ENCODE measurements around the gene ZNF667. TPM values are rescaled to one million over a fixed set of nuclear protein-coding genes. Genes with fewer than 3 reads are reported as not detected.

Gene ZNF667
- total and polyA plus RNA-seq, 4 donors = 0.31 to 1.7 (median 0.96) TPM

DNA sequence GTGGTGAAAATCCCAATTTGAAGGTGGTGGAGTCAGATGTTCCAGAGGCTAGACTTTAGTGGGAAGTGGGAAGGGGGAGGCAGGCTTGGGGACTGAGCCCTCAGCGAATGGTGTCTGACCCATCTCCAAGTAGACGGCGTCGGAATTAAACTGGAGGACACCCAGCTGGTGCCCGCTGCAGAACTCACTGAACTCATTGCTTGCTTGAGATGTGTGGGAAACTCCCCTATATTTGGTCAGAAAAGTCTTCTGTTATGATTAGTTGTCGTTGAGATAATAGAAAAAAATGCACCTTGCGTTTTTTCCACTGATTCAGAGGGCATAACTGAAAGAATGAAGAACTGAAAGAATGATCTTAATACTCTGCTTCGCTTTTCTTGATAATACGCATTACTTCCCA, 73.9 kb downstream of the ZNF667 start:
- peaks cover 2 to 33% (median 23%) of the 10 kb centered on the region in 4 donors for H3K36me3 ChIP-seq (ENCODE audit: control insufficient read depth in 4 of 4, insufficient read depth in 3 of 4, low read depth in 1 of 4, low read length in 3 of 4)
- H3K4me3 ChIP-seq (ENCODE audit: low read depth in 1 of 3, low read length in 3 of 3) = peak overlapping the region; percentile 60 to 94 (median 91)
- H3K9ac ChIP-seq (ENCODE audit: low read depth in 1 of 2, low read length in 2 of 2) = peak overlapping the region in 1 of 2 donors; percentile 83
- peaks cover 4 to 50% (median 40%) of the 10 kb centered on the region in 4 donors for H3K9me3 ChIP-seq (ENCODE audit: control insufficient read depth in 4 of 4, low read length in 3 of 4)
- H3K27ac ChIP-seq (ENCODE audit: low read depth in 1 of 2, low read length in 2 of 2) = peak overlapping the region; percentile 97
- TF ChIP-seq TAF1 (conservative IDR thresholded peaks at IDR 0.05) = no peak
- TF ChIP-seq HNF4A (conservative IDR thresholded peaks at IDR 0.05) = no peak
- DNase-seq (ENCODE audit: low spot score) = no peak
- no peaks in the 10 kb centered on the region for H3K27me3 ChIP-seq (ENCODE audit: control insufficient read depth in 4 of 4, insufficient read depth in 4 of 4, low read length in 3 of 4)
- peaks cover 0 to 16% (median 8%) of the 10 kb centered on the region in 4 donors for H3K4me1 ChIP-seq (ENCODE audit: control insufficient read depth in 4 of 4, insufficient read depth in 4 of 4, low read length in 3 of 4)
- 28% methylated on average over 9 of the region's 9 CpGs for WGBS

- Histone ChIP-seq H3K9me3 (ENCODE audit: control insufficient read depth in 4 of 4, low read length in 3 of 4) (peaks cover 2 to 44% (median 33%) of the 10 kb centered on the region in 4 donors), H3K27ac (ENCODE audit: low read depth in 1 of 2, low read length in 2 of 2) (no peak overlapping the region), H3K4me3 (ENCODE audit: low read depth in 1 of 3, low read length in 3 of 3) (no peak overlapping the region), H3K27me3 (ENCODE audit: control insufficient read depth in 4 of 4, insufficient read depth in 4 of 4, low read length in 3 of 4) (no peaks in the 10 kb centered on the region), H3K4me1 (ENCODE audit: control insufficient read depth in 4 of 4, insufficient read depth in 4 of 4, low read length in 3 of 4) (peaks cover 0 to 16% (median 8%) of the 10 kb centered on the region in 4 donors), H3K36me3 (ENCODE audit: control insufficient read depth in 4 of 4, insufficient read depth in 3 of 4, low read depth in 1 of 4, low read length in 3 of 4) (peaks cover 0 to 29% (median 15%) of the 10 kb centered on the region in 4 donors), H3K9ac (ENCODE audit: low read depth in 1 of 2, low read length in 2 of 2) (no peak overlapping the region)
- no peak for TF ChIP-seq RXRA (IDR thresholded peaks at IDR 0.05)
- no peak for TF ChIP-seq JUND (IDR thresholded peaks at IDR 0.05)
- TF ChIP-seq GABPA (IDR thresholded peaks at IDR 0.05 in 1 of 2, conservative IDR thresholded peaks at IDR 0.05 in 1 of 2) = no peak
- TF ChIP-seq FOXA1 (IDR thresholded peaks at IDR 0.05) = no peak
- TF ChIP-seq ZBTB33 (IDR thresholded peaks at IDR 0.05) = no peak
- TF ChIP-seq MAX (IDR thresholded peaks at IDR 0.05) = no peak
- TF ChIP-seq EGR1 (IDR thresholded peaks at IDR 0.05; ENCODE audit: low read depth in 2 of 2) = no peak
- TF ChIP-seq, protein P1, sequence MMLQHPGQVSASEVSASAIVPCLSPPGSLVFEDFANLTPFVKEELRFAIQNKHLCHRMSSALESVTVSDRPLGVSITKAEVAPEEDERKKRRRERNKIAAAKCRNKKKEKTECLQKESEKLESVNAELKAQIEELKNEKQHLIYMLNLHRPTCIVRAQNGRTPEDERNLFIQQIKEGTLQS (IDR thresholded peaks at IDR 0.05) = no peak
- whole genome bisulfite sequencing = over 99% methylated on average over 4 of the region's 4 CpGs
- no peak for DNase-seq (ENCODE audit: low spot score)
These were observed 76.7 kb downstream of the ZNF667 start for GRCh38 chr19:56400485-56400884.

- no peaks in the 10 kb centered on the region for H3K27me3 ChIP-seq (ENCODE audit: control insufficient read depth in 4 of 4, insufficient read depth in 4 of 4, low read length in 3 of 4)
- no peak overlapping the region for H3K27ac ChIP-seq (ENCODE audit: low read depth in 1 of 2, low read length in 2 of 2)
- H3K4me3 ChIP-seq (ENCODE audit: low read depth in 1 of 3, low read length in 3 of 3) = peak overlapping the region in 1 of 3 donors; percentile 43
- peaks cover 0 to 29% (median 16%) of the 10 kb centered on the region in 4 donors for H3K36me3 ChIP-seq (ENCODE audit: control insufficient read depth in 4 of 4, insufficient read depth in 3 of 4, low read depth in 1 of 4, low read length in 3 of 4)
- H3K9me3 ChIP-seq (ENCODE audit: control insufficient read depth in 4 of 4, low read length in 3 of 4) = peaks cover 2 to 52% (median 41%) of the 10 kb centered on the region in 4 donors
- 84% methylated on average over 5 of the region's 5 CpGs for WGBS
- no peak for DNase-seq (ENCODE audit: low spot score)
- H3K9ac ChIP-seq (ENCODE audit: low read depth in 1 of 2, low read length in 2 of 2) = no peak overlapping the region
- H3K4me1 ChIP-seq (ENCODE audit: control insufficient read depth in 4 of 4, insufficient read depth in 4 of 4, low read length in 3 of 4) = peaks cover 0 to 7% (median 2%) of the 10 kb centered on the region in 4 donors
- TF ChIP-seq, protein P2, sequence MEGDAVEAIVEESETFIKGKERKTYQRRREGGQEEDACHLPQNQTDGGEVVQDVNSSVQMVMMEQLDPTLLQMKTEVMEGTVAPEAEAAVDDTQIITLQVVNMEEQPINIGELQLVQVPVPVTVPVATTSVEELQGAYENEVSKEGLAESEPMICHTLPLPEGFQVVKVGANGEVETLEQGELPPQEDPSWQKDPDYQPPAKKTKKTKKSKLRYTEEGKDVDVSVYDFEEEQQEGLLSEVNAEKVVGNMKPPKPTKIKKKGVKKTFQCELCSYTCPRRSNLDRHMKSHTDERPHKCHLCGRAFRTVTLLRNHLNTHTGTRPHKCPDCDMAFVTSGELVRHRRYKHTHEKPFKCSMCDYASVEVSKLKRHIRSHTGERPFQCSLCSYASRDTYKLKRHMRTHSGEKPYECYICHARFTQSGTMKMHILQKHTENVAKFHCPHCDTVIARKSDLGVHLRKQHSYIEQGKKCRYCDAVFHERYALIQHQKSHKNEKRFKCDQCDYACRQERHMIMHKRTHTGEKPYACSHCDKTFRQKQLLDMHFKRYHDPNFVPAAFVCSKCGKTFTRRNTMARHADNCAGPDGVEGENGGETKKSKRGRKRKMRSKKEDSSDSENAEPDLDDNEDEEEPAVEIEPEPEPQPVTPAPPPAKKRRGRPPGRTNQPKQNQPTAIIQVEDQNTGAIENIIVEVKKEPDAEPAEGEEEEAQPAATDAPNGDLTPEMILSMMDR (IDR thresholded peaks at IDR 0.05; ENCODE audit: low read depth, low read length, missing input control) = no peak
- TF ChIP-seq SP1 (IDR thresholded peaks at IDR 0.05) = no peak
- TF ChIP-seq, protein P1 (IDR thresholded peaks at IDR 0.05) = no peak
- no peak for TF ChIP-seq HNF4G (IDR thresholded peaks at IDR 0.05)
- no peak for TF ChIP-seq RAD21 (IDR thresholded peaks at IDR 0.05)
- TF ChIP-seq TAF1 (conservative IDR thresholded peaks at IDR 0.05) = no peak
- no peak for TF ChIP-seq HNF4A (conservative IDR thresholded peaks at IDR 0.05)
These were observed 78.3 kb downstream of the ZNF667 start for GRCh38 chr19:56398809-56399208.
